ENCODE results near the gene CLCN7.

The CLCN7 gene

DNA sequence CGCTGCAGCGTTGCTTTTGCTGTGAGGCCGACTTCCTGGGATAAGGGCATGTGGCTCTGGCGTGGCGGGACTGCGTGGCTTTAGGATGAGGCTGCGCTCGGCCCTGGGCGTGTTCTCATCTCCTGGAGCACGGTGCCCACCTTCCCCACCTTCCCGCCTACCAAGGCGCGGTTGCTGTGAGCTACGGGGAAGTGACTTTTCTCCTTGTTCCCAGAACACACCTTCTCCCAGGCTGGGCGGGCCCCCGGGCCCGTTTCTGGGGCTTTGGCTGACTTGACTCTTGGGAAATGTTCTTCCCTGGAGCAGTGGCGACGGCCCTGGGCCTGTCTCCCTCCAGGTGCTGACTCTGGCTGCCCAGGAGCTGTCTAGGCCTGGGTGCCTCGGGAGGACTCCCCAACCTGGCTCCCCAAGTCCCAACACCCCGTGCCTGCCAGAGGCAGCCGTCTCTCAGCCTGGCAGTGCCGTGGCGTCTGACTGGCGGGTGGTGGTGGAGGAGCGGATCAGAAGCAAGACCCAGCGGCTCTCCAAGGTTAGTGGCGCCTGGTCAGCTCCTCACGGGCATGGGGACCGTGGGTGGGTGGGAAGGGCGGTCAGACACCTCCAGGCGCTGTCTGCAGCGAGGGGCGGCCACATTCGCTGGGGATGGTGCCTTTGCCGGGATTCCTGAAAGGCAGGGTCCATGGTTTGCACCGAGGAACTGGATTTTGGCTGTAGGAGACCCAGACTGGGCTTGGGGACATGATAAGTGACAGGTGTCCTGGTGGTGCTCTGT lies 30.4 kb upstream of the CLCN7 start:
- Histone ChIP-seq H3K4me1 (ENCODE audit: control insufficient read depth, low read depth, low read length) (no peaks in the 10 kb centered on the region), H3K4ac (ENCODE audit: low read depth, low read length) (no peak overlapping the region), H3K4me3 (ENCODE audit: low read length) (no peak overlapping the region), H2BK5ac (ENCODE audit: low read length) (no peak overlapping the region), H3K27ac (ENCODE audit: low read depth, low read length) (no peak overlapping the region), H3K23ac (ENCODE audit: low read length) (no peak overlapping the region), H2BK15ac (replicated peaks; ENCODE audit: low read depth) (no peak overlapping the region), H3K79me2 (ENCODE audit: control insufficient read depth, insufficient read depth, low read length) (no peaks in the 10 kb centered on the region), H3K27me3 (ENCODE audit: insufficient read depth, low read length, poor library complexity) (no peaks in the 10 kb centered on the region), H4K5ac (ENCODE audit: low read length) (no peak overlapping the region), H3K9ac (ENCODE audit: low read length) (no peak overlapping the region), H2AK5ac (ENCODE audit: low read length) (no peak overlapping the region), H3K56ac (ENCODE audit: low read length) (no peak overlapping the region), H3K18ac (ENCODE audit: low read length) (no peak overlapping the region), H3K4me2 (ENCODE audit: low read length) (no peak overlapping the region), H3K36me3 (ENCODE audit: control insufficient read depth, insufficient read depth, low read length) (peaks cover 6% of the 10 kb centered on the region), H2BK120ac (ENCODE audit: low read depth, low read length) (no peak overlapping the region), H4K8ac (ENCODE audit: low read depth, low read length) (no peak overlapping the region), H3K79me1 (ENCODE audit: low read length) (no peaks in the 10 kb centered on the region)
- no peak for DNase-seq
- no CpG with 5 or more reads among the region's 37 CpGs for WGBS (ENCODE audit: extremely low coverage, insufficient coverage, low lambda C conversion rate)

GRCh38 chr16:1503110-1503955 lies 28.5 kb upstream of the CLCN7 start:
- no peak overlapping the region for H3K4me2 ChIP-seq (ENCODE audit: low read length)
- no peak overlapping the region for H3K56ac ChIP-seq (ENCODE audit: low read length)
- H2AK5ac ChIP-seq (ENCODE audit: low read length) = no peak overlapping the region
- H3K79me2 ChIP-seq (ENCODE audit: control insufficient read depth, insufficient read depth, low read length) = no peaks in the 10 kb centered on the region
- H3K27ac ChIP-seq (ENCODE audit: low read depth, low read length) = no peak overlapping the region
- H2BK120ac ChIP-seq (ENCODE audit: low read depth, low read length) = no peak overlapping the region
- H2BK5ac ChIP-seq (ENCODE audit: low read length) = no peak overlapping the region
- no peak overlapping the region for H3K4me3 ChIP-seq (ENCODE audit: low read length)
- no peak overlapping the region for H2BK15ac ChIP-seq (replicated peaks; ENCODE audit: low read depth)
- no peaks in the 10 kb centered on the region for H3K79me1 ChIP-seq (ENCODE audit: low read length)
- H3K36me3 ChIP-seq (ENCODE audit: control insufficient read depth, insufficient read depth, low read length) = peaks cover 6% of the 10 kb centered on the region
- no peak overlapping the region for H4K5ac ChIP-seq (ENCODE audit: low read length)
- no CpG with 5 or more reads among the region's 37 CpGs for WGBS (ENCODE audit: extremely low coverage, insufficient coverage, low lambda C conversion rate)
- H3K18ac ChIP-seq (ENCODE audit: low read length) = no peak overlapping the region
- H3K4me1 ChIP-seq (ENCODE audit: control insufficient read depth, low read depth, low read length) = no peaks in the 10 kb centered on the region
- no peak overlapping the region for H4K8ac ChIP-seq (ENCODE audit: low read depth, low read length)
- H3K27me3 ChIP-seq (ENCODE audit: insufficient read depth, low read length, poor library complexity) = no peaks in the 10 kb centered on the region
- H3K9ac ChIP-seq (ENCODE audit: low read length) = no peak overlapping the region
- no peak overlapping the region for H3K23ac ChIP-seq (ENCODE audit: low read length)
- no peak overlapping the region for H3K4ac ChIP-seq (ENCODE audit: low read depth, low read length)
- DNase-seq = no peak

DNA sequence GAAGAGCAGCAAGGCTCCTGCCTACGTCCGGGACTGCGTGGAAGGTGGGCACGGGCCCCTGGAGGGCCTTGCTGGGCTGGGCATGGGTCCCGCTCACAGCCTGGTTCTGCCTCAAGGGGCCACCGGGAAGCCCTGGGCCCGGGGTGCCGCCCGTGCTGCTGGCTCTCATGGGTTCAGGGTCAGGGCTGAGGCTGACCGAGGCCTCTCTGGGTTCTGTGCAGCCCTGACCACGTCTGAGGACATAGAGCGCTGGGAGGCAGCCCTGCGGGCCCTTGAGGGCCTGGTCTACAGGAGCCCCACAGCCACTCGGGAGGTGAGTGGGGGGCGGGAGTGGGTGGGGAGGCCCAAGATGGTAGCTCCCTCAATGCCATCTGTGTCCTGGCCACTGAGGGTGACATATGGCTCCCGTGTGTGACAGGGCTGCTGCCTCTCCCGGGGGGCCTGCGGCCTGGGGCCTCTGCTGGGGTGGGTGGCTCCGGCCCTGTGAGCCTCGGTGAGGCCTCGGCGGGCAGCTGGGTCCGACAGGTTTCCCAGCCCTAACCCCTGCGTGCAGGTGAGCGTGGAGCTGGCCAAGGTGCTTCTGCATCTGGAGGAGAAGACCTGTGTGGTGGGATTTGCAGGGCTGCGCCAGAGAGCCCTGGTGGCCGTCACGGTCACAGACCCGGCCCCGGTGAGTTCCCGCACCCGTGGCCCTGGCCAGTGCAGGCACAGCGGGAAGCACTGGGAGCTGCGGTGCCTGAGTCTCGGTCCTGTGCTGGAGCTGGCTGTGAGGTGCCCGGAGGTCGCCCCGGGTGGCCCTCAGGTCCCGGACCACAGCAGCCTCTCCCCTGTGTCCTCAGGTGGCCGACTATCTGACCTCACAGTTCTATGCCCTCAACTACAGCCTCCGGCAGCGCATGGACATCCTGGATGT lies 27.5 kb upstream of the CLCN7 start:
- no peak overlapping the region for H3K4me2 ChIP-seq (ENCODE audit: low read length)
- no peaks in the 10 kb centered on the region for H3K27me3 ChIP-seq (ENCODE audit: insufficient read depth, low read length, poor library complexity)
- no peak overlapping the region for H4K8ac ChIP-seq (ENCODE audit: low read depth, low read length)
- no peak overlapping the region for H3K27ac ChIP-seq (ENCODE audit: low read depth, low read length)
- no peak overlapping the region for H3K56ac ChIP-seq (ENCODE audit: low read length)
- no peaks in the 10 kb centered on the region for H3K79me1 ChIP-seq (ENCODE audit: low read length)
- H3K23ac ChIP-seq (ENCODE audit: low read length) = no peak overlapping the region
- H2BK5ac ChIP-seq (ENCODE audit: low read length) = no peak overlapping the region
- no peak overlapping the region for H3K4ac ChIP-seq (ENCODE audit: low read depth, low read length)
- H2BK120ac ChIP-seq (ENCODE audit: low read depth, low read length) = no peak overlapping the region
- no CpG with 5 or more reads among the region's 42 CpGs for WGBS (ENCODE audit: extremely low coverage, insufficient coverage, low lambda C conversion rate)
- DNase-seq = no peak
- H3K18ac ChIP-seq (ENCODE audit: low read length) = no peak overlapping the region
- no peak overlapping the region for H2AK5ac ChIP-seq (ENCODE audit: low read length)
- no peaks in the 10 kb centered on the region for H3K79me2 ChIP-seq (ENCODE audit: control insufficient read depth, insufficient read depth, low read length)
- no peak overlapping the region for H4K5ac ChIP-seq (ENCODE audit: low read length)
- no peak overlapping the region for H3K4me3 ChIP-seq (ENCODE audit: low read length)
- no peak overlapping the region for H3K9ac ChIP-seq (ENCODE audit: low read length)
- no peak overlapping the region for H2BK15ac ChIP-seq (replicated peaks; ENCODE audit: low read depth)
- H3K36me3 ChIP-seq (ENCODE audit: control insufficient read depth, insufficient read depth, low read length) = peaks cover 6% of the 10 kb centered on the region
- H3K4me1 ChIP-seq (ENCODE audit: control insufficient read depth, low read depth, low read length) = no peaks in the 10 kb centered on the region

- WGBS (ENCODE audit: extremely low coverage, insufficient coverage, low lambda C conversion rate) = no CpG with 5 or more reads among the region's 23 CpGs
- Histone ChIP-seq H3K79me2 (ENCODE audit: control insufficient read depth, insufficient read depth, low read length) (no peaks in the 10 kb centered on the region), H2BK15ac (replicated peaks; ENCODE audit: low read depth) (no peak overlapping the region), H3K18ac (ENCODE audit: low read length) (no peak overlapping the region), H3K27ac (ENCODE audit: low read depth, low read length) (no peak overlapping the region), H4K5ac (ENCODE audit: low read length) (no peak overlapping the region), H3K56ac (ENCODE audit: low read length) (no peak overlapping the region), H2BK120ac (ENCODE audit: low read depth, low read length) (no peak overlapping the region), H3K4me3 (ENCODE audit: low read length) (no peak overlapping the region), H3K4me2 (ENCODE audit: low read length) (no peak overlapping the region), H3K36me3 (ENCODE audit: control insufficient read depth, insufficient read depth, low read length) (peaks cover 6% of the 10 kb centered on the region), H3K4ac (ENCODE audit: low read depth, low read length) (no peak overlapping the region), H3K79me1 (ENCODE audit: low read length) (no peaks in the 10 kb centered on the region), H2AK5ac (ENCODE audit: low read length) (no peak overlapping the region), H3K9ac (ENCODE audit: low read length) (no peak overlapping the region), H3K27me3 (ENCODE audit: insufficient read depth, low read length, poor library complexity) (no peaks in the 10 kb centered on the region), H2BK5ac (ENCODE audit: low read length) (no peak overlapping the region), H3K23ac (ENCODE audit: low read length) (no peak overlapping the region), H3K4me1 (ENCODE audit: control insufficient read depth, low read depth, low read length) (no peaks in the 10 kb centered on the region), H4K8ac (ENCODE audit: low read depth, low read length) (no peak overlapping the region)
- DNase-seq = no peak
Observed at GRCh38 chr16:1501630-1502029, 26.8 kb upstream of the CLCN7 start.

DNA sequence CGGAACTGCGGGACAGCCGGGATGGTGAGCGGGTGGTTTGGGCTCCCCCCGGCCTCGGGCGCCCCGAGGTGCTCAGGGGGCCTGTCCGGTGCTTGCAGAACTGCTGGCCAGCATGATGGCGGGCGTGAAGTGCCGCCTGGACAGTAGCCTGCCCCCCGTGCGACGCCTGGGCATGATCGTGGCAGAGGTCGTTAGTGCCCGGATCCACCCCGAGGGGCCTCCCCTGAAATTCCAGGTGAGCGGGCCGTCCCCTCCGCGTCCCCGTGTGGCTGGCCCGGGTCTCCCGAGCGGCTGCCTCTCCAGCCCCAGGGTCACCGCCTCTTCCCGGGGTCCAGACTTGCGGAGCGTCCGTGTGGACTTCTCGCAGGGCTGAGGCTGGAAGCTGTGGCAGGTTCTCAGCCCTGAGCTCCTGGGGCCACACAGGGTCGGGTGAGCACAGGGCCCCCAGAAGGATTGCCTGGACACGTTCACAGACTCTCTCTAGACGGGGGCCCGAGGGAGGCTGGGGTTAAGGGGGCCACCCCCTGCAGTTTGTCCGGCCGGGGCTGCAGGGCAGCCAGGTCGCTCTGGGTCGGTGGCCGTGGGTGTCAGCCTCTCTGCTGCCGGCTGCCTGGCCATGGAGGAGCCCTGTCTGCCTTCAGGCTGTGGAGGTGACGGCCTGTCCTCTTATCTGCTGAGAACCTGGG lies 25.8 kb upstream of the CLCN7 start:
- H2BK15ac ChIP-seq (replicated peaks; ENCODE audit: low read depth) = no peak overlapping the region
- H3K36me3 ChIP-seq (ENCODE audit: control insufficient read depth, insufficient read depth, low read length) = peaks cover 6% of the 10 kb centered on the region
- WGBS (ENCODE audit: extremely low coverage, insufficient coverage, low lambda C conversion rate) = no CpG with 5 or more reads among the region's 44 CpGs
- H3K27me3 ChIP-seq (ENCODE audit: insufficient read depth, low read length, poor library complexity) = no peaks in the 10 kb centered on the region
- H3K27ac ChIP-seq (ENCODE audit: low read depth, low read length) = no peak overlapping the region
- H2BK120ac ChIP-seq (ENCODE audit: low read depth, low read length) = no peak overlapping the region
- H4K8ac ChIP-seq (ENCODE audit: low read depth, low read length) = no peak overlapping the region
- DNase-seq = no peak
- H3K4me3 ChIP-seq (ENCODE audit: low read length) = no peak overlapping the region
- H3K79me1 ChIP-seq (ENCODE audit: low read length) = no peaks in the 10 kb centered on the region
- H3K4ac ChIP-seq (ENCODE audit: low read depth, low read length) = no peak overlapping the region
- H3K9ac ChIP-seq (ENCODE audit: low read length) = no peak overlapping the region
- no peaks in the 10 kb centered on the region for H3K79me2 ChIP-seq (ENCODE audit: control insufficient read depth, insufficient read depth, low read length)
- no peak overlapping the region for H3K4me2 ChIP-seq (ENCODE audit: low read length)
- H3K18ac ChIP-seq (ENCODE audit: low read length) = no peak overlapping the region
- no peak overlapping the region for H2AK5ac ChIP-seq (ENCODE audit: low read length)
- H2BK5ac ChIP-seq (ENCODE audit: low read length) = no peak overlapping the region
- no peaks in the 10 kb centered on the region for H3K4me1 ChIP-seq (ENCODE audit: control insufficient read depth, low read depth, low read length)
- H3K23ac ChIP-seq (ENCODE audit: low read length) = no peak overlapping the region
- no peak overlapping the region for H4K5ac ChIP-seq (ENCODE audit: low read length)
- no peak overlapping the region for H3K56ac ChIP-seq (ENCODE audit: low read length)
